Retinal pigment epithelial cell (primary cell): ENCODE measurements around the gene CWC22.

ENCODE experiments used
- DNase-seq: peaks from one replicate; pipeline ENCODE4 v3.0.0-alpha.2; 2010; ENCODE audit warnings: low read depth
- H3K4me3 ChIP-seq: 2 replicates; pipeline ENCODE4 v1.5.1; 2011; ENCODE audit warnings: mild to moderate bottlenecking, low read length, control low read depth, moderate library complexity
- TF ChIP-seq, protein P1 (sequence below): conservative IDR thresholded peaks from 2 replicates; pipeline ENCODE4 v1.5.1; 2011; ENCODE audit warnings: low read depth, low read length, control low read depth, inconsistent platforms

Gene CWC22

DNA sequence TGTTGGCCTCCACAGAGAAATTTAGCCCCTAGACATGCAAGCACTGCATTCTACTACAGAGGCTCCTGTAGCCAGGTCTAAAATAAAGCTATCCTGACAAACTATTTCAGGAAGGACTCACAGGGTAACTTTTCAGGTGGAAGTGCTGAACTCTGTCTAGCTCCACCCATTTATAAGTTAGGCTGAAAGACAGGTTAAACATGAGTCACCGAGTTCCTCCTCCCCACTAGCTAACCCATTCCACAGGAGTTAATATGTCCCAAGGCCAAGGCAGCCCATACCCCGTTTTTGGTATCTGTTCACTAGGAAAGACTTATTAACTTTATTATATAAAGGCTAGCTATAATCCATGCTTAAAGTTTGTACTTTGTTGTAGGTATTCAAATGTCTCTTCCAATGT lies 3.5 kb downstream of the CWC22 start:
- TF ChIP-seq, protein P1, sequence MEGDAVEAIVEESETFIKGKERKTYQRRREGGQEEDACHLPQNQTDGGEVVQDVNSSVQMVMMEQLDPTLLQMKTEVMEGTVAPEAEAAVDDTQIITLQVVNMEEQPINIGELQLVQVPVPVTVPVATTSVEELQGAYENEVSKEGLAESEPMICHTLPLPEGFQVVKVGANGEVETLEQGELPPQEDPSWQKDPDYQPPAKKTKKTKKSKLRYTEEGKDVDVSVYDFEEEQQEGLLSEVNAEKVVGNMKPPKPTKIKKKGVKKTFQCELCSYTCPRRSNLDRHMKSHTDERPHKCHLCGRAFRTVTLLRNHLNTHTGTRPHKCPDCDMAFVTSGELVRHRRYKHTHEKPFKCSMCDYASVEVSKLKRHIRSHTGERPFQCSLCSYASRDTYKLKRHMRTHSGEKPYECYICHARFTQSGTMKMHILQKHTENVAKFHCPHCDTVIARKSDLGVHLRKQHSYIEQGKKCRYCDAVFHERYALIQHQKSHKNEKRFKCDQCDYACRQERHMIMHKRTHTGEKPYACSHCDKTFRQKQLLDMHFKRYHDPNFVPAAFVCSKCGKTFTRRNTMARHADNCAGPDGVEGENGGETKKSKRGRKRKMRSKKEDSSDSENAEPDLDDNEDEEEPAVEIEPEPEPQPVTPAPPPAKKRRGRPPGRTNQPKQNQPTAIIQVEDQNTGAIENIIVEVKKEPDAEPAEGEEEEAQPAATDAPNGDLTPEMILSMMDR, result no peak
- no peak for DNase-seq
- H3K4me3 ChIP-seq, result no peak overlapping the region

DNA sequence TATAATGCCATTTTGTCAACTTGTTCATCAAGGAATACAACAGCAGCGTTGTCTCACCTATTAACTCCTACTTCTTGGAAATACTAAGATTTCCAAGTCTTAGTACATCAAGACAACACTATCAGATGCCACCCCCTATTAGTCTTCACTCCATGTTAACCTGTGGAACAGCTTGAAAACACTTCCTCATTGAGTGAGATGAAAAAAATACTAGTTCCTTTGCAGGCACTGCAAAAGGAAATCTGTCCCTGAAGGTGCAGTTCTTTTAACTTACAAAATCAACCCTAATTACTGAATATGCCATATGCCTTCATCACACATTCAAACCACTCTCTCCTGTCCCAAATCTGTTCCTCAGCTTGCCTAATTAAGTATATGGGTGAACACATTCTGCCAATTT lies 4.0 kb downstream of the CWC22 start:
- TF ChIP-seq, protein P1, result no peak
- H3K4me3 ChIP-seq, result no peak overlapping the region
- no peak for DNase-seq

DNA sequence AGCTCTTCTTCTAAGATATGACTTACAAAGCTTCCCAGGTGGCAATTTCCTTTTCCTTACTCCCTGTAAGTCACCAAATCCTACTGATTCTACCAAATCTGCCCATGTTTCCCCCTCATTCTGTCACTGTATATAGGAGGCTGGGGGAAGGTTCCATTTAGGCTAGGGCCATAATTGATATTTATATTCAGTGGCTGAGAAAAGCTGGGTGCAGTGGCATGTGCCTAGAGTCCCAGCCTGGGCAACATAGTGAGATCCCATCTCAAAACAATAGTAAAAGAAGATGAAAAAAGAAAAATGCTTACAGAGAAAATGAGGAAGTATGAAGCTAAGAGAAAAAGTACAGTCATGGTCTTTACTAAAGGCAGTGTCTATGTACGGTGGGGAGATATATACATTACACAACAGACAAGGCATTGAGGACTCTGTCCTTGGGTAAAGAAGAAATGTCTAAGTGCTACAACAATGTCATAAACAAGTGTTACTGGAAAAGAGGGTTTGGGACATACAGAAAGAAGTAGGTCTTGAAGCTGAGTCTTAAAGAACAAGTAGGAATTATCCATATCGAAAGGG lies 4.8 kb downstream of the CWC22 start:
- no peak overlapping the region for H3K4me3 ChIP-seq
- DNase-seq, result no peak
- TF ChIP-seq, protein P1, result no peak

DNA sequence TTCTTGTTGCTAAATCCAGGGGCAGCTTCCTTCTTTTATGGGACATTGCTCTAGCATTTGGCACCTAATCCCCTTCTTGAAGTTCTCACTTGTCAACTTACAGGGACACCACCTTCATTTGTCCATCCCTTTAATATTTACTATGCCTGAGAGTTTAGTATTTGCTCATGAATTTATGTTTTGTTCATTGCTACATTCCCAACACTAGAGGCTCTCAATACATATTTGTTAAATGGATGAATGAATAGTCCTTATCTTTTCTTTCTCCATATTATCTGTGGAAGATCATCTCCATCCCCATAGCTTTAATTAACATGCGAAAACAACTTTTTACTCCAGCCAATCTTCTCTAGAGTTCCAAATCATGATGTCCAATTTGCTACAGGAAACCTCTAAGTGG lies 5.4 kb downstream of the CWC22 start:
- H3K4me3 ChIP-seq, result no peak overlapping the region
- no peak for DNase-seq
- TF ChIP-seq, protein P1, result no peak

DNA sequence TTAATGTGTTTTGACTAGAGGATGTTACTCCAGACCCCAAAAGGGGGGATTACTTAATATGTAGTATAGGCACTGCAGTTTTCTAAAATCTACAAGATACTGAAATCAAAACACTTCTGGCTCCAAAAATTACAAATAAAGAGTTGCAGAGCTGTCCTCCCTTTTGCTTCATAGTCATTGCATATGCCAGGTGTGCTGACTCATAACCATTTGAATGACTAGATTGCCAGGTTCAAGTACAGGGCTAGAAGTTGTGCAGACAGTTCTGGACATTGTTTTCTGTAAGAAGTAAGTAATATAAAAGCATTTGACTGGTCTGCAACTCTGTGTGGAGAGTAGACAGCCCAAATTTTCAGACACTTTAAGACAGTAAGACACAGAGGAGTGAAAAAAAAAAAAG lies 6.7 kb downstream of the CWC22 start:
- H3K4me3 ChIP-seq, result no peak overlapping the region
- no peak for DNase-seq
- TF ChIP-seq, protein P1, result no peak

DNA sequence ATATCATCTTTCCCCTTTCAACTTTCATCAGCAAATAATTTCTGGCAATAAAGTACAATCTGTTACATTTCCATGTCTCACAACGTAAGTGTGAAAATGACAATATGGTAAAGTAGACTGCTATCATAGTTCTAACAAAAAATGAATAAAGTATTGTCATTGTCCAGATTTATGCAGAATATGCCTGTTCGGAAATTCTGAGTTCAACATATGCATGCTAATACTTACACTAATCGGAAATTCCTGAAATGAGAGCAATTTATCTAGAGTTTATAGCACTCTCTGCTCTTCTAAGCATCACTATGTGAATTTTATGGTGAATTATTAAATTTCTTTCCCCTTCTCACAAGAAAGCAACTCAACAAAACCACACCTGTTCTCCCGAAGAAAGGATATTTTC lies 8.1 kb downstream of the CWC22 start:
- TF ChIP-seq, protein P1, result no peak
- no peak overlapping the region for H3K4me3 ChIP-seq
- no peak for DNase-seq

DNA sequence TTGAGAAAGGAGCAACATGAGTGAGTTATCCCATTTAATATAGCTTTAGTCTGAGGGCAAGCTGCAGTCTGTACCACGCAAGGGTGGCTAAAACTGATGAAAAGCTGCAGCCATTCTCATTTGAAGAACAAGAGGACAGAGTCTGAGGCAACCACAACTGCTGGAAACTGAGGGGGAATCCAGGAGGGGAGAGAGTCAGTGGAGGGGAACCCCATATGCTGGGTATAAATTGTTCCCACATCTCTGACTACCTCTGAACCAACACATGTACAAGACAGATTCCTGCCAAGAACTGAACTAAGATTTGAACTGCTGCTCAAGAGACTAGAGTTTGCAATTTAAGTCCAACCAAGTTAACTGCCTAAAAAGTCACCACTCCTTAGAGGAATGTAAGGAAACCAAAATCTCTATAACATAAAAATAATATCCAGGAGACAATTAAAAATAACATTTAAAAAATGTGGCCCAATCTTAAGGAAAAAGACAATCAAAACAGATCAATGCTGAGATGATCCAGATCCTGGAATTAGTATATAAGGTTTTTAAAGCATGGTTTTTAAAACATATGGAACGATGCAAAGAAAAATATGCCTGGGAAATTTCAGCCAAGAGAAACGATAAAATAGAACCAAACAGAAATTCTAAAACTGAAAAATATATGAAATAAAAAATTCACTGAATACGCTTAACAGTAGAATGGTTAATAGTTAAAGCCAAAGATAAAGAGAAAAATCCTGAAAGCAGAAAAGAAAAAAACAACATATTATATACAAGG lies 11.2 kb downstream of the CWC22 start:
- DNase-seq, result no peak
- no peak overlapping the region for H3K4me3 ChIP-seq
- TF ChIP-seq, protein P1, result no peak
